GM12891 (cell line): ENCODE data around the gene ROBO3.

ENCODE experiments used
- DNase-seq: peaks from one replicate; pipeline ENCODE4 v3.0.0; 2011; ENCODE audit warnings: low spot score; ENCODE audit not compliant: insufficient read length
- FAIRE-seq: peaks from 2 replicates; lab custom pipeline; 2011; peaks lifted over from hg19 to GRCh38; lab: Jason Lieb, UNC
- PAX5 ChIP-seq: IDR thresholded peaks from 2 replicates; pipeline ENCODE4 v1.6.1; 2011; ENCODE audit warnings: low read length, moderate library complexity, mild to moderate bottlenecking; ENCODE audit not compliant: insufficient read depth, severe bottlenecking
- POLR2A ChIP-seq: IDR thresholded peaks from 2 replicates; pipeline ENCODE4 v1.6.1; 2011; ENCODE audit warnings: low read depth, low read length, control low read depth
- POLR2AphosphoS5 ChIP-seq: IDR thresholded peaks from 2 replicates; pipeline ENCODE4 v1.6.1; 2011; ENCODE audit warnings: low read depth, low read length, control low read depth
- POU2F2 ChIP-seq: IDR thresholded peaks from 2 replicates; pipeline ENCODE4 v1.6.1; 2011; ENCODE audit warnings: low read depth, mild to moderate bottlenecking, control low read depth, low read length, moderate library complexity
- SPI1 ChIP-seq: IDR thresholded peaks from 2 replicates; pipeline ENCODE4 v1.6.1; 2011; ENCODE audit warnings: low read depth, low read length, control low read depth
- TAF1 ChIP-seq: IDR thresholded peaks from 2 replicates; pipeline ENCODE4 v1.6.1; 2011; ENCODE audit warnings: low read depth, low read length, control low read depth

Gene ROBO3

DNA sequence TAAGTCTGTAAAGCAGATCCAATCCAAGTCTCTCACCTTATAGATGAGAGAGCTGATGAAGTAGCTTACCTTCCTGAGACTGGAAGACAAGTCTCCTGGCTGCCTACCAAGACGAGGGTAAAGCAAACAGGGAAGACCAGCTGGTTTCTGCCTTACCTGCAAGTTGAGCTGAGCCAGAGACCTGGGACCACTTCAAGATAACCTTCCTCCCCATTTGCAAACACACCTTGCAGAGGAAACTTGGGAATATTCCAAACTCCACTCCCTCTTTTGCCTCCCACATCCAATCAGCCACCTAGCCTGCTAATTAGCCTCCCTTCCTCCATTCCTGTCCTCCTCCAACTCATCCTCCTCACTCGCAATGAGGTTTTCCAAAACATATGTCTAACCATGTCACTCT lies 23.4 kb upstream of the ROBO3 start:
- no peak for DNase-seq
- no peak for FAIRE-seq
- no peak for TF ChIP-seq PAX5
- TF ChIP-seq POLR2AphosphoS5, result no peak
- TF ChIP-seq TAF1, result no peak
- TF ChIP-seq POLR2A, result no peak
- no peak for TF ChIP-seq SPI1
- TF ChIP-seq POU2F2, result no peak

- TF ChIP-seq POLR2AphosphoS5 (no peak), POLR2A (no peak), POU2F2 (no peak), TAF1 (no peak), PAX5 (no peak), SPI1 (no peak)
- DNase-seq, result no peak
- no peak for FAIRE-seq
Observed at GRCh38 chr11:124842305-124842704, 22.9 kb upstream of the ROBO3 start.

DNA sequence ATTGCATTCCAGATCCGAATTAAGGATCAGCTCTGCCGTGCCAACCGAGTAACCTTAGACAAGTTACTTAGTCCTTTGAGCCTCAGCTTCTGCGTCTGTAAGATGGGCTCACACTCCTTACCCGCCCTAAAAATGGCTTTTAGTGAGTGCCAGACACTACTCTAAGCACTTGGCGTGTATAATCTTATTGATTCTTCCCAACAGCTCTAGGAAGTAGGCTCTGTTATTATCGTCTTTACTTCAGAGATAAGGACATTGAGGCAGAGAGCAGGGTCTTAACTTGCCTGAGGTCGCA lies 21.7 kb upstream of the ROBO3 start:
- DNase-seq, result no peak
- no peak for FAIRE-seq
- TF ChIP-seq TAF1, result no peak
- TF ChIP-seq POU2F2, result no peak
- TF ChIP-seq PAX5, result no peak
- no peak for TF ChIP-seq SPI1

DNA sequence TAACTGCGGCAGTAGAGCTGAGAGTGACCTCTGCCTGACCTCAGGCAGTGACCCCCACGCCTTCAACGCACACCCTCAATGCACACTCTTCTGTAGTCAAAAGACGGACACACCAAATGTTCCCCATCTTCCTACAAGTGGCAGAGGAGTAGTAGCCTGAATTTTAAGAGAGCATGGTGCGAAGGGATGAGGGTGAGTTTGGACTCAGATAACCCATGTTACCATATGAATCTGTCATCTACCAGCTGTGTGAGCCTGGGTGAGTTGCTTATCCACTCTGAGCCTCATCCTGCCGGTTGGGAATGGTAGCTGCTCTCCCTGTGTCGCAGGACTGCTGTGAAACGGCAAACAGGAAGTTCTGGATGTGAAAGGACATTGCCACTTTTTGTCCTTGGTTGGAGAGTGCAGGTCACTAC lies 20.6 kb upstream of the ROBO3 start:
- FAIRE-seq, result no peak
- DNase-seq, result no peak
- TF ChIP-seq SPI1 (no peak), POLR2A (no peak), POLR2AphosphoS5 (no peak), POU2F2 (no peak), PAX5 (no peak)

DNA sequence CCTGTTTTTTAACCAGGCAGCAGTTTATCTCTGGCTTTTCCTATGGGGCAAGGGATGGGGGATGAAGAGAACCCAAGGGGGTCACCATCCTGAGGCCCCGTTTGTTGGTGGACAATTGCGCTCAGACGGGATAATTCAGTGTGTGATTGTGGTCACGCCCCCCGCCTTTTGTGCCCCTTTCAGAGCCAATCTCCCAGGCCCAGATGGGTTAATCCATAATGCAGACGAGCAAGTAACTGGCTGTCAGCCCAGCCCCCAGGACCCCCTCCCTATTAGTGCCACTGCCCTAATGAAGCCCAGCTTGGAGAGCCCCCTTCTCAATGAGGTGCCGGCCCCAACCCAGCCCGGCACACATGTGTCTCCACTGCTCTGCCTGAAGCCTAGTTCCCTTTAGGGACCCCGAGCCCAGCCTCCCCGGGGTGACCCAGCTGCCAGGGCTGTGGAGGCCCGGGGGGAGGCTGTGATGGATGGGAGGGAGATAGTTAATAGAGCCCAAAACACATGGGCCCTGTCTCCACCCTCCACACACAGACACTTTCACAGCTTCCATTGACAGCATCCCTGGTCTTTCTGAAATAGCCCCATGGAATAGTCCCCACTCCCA lies 19.1 kb upstream of the ROBO3 start:
- TF ChIP-seq POLR2AphosphoS5 (no peak), POLR2A (no peak), POU2F2 (no peak), PAX5 (no peak), SPI1 (no peak), TAF1 (no peak)
- no peak for FAIRE-seq
- no peak for DNase-seq

DNA sequence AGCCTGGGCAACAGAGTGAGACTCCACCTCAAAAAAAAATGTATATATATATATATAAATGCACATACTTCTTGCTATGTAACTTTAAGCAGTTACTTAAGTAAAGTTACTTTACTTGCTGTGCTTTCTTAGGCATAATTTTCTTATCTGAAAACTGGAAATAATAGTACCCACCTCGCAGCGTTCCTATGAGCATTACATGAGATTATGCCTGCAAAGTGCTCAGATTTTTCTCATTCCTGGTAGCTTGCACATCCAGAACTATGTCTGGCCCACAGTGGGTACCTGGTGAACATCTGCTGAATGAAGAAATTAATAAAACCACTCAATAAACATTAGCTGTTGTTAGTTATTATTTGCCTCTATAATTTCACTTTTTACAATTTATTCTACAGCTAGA lies 6.1 kb upstream of the ROBO3 start:
- no peak for FAIRE-seq
- no peak for TF ChIP-seq POLR2AphosphoS5
- no peak for TF ChIP-seq POLR2A
- no peak for TF ChIP-seq TAF1
- no peak for TF ChIP-seq POU2F2
- no peak for TF ChIP-seq SPI1
- TF ChIP-seq PAX5, result no peak

DNA sequence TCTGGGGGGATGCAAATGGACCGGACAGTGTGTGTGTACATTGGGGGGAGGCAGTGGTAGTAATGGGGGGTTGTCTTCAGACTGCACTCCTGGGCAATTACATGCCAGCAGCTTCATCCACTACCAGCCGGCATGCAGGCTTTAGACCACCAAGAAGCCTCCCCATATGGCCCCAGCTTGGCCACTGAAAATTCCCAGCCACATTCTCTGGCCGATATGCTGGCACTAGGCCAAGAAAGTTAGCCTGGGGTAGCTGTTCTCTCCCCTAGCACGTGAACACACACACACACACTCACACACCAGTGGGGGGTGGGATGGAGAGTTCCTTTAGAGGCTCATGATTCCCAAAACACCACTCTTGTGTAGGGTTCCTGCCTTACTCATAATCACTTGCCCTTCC lies 3.6 kb upstream of the ROBO3 start:
- FAIRE-seq, result no peak
- TF ChIP-seq SPI1, result no peak
- TF ChIP-seq POLR2A, result no peak
- TF ChIP-seq POU2F2, result no peak
- no peak for TF ChIP-seq PAX5
- TF ChIP-seq POLR2AphosphoS5, result no peak
- no peak for TF ChIP-seq TAF1
- no peak for DNase-seq

More for the DNA sequence above, 6.1 kb upstream of the ROBO3 start:
- DNase-seq, result no peak

GRCh38 chr11:124863137-124863825 lies 2.0 kb upstream of the ROBO3 start:
- DNase-seq (no peak), FAIRE-seq (no peak)
- no peak for TF ChIP-seq POLR2A
- no peak for TF ChIP-seq SPI1
- no peak for TF ChIP-seq PAX5
- no peak for TF ChIP-seq POLR2AphosphoS5
- TF ChIP-seq TAF1, result no peak
- no peak for TF ChIP-seq POU2F2

DNA sequence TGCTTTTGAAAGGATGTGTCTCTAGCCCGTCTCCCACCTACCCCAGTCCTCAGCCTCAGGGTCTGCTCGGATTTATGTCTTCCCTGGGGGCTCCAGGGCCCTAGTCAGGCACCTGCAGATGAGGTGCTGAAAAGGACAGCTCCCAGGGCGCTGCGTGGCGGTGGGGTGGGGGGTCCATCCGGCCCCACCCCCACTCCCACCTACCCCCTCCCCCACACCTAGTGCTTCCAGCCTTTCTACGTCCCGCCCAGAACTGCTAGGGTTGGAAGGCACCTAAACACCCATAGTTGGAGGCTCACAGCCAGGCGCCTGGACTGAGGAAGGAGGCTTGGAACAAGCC lies 1.4 kb upstream of the ROBO3 start:
- DNase-seq, result no peak
- TF ChIP-seq POLR2AphosphoS5, result no peak
- no peak for TF ChIP-seq PAX5
- TF ChIP-seq POU2F2, result no peak
- FAIRE-seq, result no peak
